Gastroesophageal sphincter (tissue), 3 donors: ENCODE results near the gene BRWD1.

Experiments used
- EP300 ChIP-seq: sonication (generic); formaldehyde crosslinking; IDR thresholded peaks from one replicate; pipeline ENCODE4 v1.6.1; 2017; ENCODE audit warnings: antibody characterized with exemption, mild to moderate bottlenecking
- POLR2A ChIP-seq, 2 donors: fragments of 450-650 bp; IDR thresholded peaks; one replicate each; pipeline ENCODE4 v1.6.1; 2017; ENCODE audit warnings: antibody characterized with exemption in 2 of 2, mild to moderate bottlenecking in 2 of 2, moderate library complexity in 1 of 2
- POLR2AphosphoS5 ChIP-seq: sonication (generic); formaldehyde crosslinking; IDR thresholded peaks from one replicate; pipeline ENCODE4 v1.6.1; 2017; ENCODE audit warnings: antibody characterized with exemption
- TF ChIP-seq, protein P1 (sequence below), 4 experiments: fragments of 200-600 bp in 2 of 4; fragments of 450-650 bp in 2 of 4; sonication (generic) in 1 of 4; IDR thresholded peaks; one replicate each; pipeline ENCODE4 v1.5.1; 2017 to 2019; ENCODE audit warnings: antibody characterized with exemption in 4 of 4, mild to moderate bottlenecking in 2 of 4, moderate library complexity in 2 of 4

DNA sequence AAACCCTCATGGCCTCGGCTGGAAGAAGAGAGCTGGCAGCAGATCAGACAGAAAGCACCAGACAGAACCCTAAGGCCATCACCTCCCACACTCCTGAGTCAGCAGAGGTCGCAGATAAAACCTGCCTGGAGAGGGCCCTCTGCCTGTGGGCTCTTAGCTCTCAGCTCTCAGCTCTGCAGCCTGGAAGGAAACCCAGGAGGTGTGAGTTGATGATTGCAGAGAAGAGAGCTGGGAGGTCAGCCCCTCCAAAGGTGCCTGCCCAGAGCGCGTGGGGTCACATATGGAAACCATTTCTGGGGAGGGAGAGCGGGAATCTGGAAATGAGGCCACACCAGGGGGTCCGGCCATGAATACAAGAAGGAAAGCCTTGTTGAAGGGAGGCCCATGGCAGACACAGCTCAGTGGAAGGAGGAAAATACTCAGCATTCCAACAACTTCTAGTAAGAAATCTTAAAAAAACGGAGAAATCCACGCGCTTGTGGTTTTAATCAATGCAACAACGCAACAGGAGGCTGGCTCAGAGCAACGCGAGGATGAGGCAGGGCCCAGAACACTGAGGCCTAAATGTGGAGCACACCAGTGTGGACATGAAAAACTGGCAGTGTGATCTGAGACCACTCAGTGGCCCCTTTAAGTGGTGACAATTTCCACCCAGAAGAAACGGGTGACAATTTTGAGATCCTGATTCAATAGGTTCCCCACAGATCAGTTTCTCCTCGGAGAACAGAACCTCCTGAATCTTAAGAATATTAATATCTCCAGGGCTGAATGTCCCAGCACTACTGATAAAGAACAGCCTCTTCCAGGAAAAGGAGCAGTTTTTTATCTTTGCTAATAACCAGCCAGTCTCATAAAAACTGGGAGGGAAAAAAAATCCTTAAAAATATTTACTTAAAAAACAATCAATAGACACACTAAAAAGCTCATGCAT is 175.9 kb downstream of the BRWD1 start:
- TF ChIP-seq, protein P1, sequence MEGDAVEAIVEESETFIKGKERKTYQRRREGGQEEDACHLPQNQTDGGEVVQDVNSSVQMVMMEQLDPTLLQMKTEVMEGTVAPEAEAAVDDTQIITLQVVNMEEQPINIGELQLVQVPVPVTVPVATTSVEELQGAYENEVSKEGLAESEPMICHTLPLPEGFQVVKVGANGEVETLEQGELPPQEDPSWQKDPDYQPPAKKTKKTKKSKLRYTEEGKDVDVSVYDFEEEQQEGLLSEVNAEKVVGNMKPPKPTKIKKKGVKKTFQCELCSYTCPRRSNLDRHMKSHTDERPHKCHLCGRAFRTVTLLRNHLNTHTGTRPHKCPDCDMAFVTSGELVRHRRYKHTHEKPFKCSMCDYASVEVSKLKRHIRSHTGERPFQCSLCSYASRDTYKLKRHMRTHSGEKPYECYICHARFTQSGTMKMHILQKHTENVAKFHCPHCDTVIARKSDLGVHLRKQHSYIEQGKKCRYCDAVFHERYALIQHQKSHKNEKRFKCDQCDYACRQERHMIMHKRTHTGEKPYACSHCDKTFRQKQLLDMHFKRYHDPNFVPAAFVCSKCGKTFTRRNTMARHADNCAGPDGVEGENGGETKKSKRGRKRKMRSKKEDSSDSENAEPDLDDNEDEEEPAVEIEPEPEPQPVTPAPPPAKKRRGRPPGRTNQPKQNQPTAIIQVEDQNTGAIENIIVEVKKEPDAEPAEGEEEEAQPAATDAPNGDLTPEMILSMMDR (IDR thresholded peaks at IDR 0.05), result no peak
- TF ChIP-seq POLR2A (IDR thresholded peaks at IDR 0.05) (no peak), POLR2AphosphoS5 (no peak), EP300 (no peak)
